ENCODE data around the gene KCTD16.
A peak's percentile ranks its signal among the peaks of the same experiment; 100 is the strongest.

The KCTD16 gene

GRCh38 chr5:144207875-144208444 lies 37.3 kb downstream of the KCTD16 start:
- no peak for DNase-seq (ENCODE audit: low spot score)

- no peak for DNase-seq (ENCODE audit: low spot score)
Measured at GRCh38 chr5:144209361-144209760, 38.7 kb downstream of the KCTD16 start.

GRCh38 chr5:144210655-144211054 lies 40.0 kb downstream of the KCTD16 start:
- DNase-seq (ENCODE audit: low spot score): no peak

- DNase-seq (ENCODE audit: low spot score): no peak
Measured at GRCh38 chr5:144219869-144220268, 49.2 kb downstream of the KCTD16 start.

- no peak for DNase-seq (ENCODE audit: low spot score)
Measured at GRCh38 chr5:144227363-144227999, 56.8 kb downstream of the KCTD16 start.

GRCh38 chr5:144230806-144231205 lies 60.1 kb downstream of the KCTD16 start:
- no peak for DNase-seq (ENCODE audit: low spot score)

GRCh38 chr5:144232285-144232684 lies 61.6 kb downstream of the KCTD16 start:
- DNase-seq (ENCODE audit: low spot score): no peak

GRCh38 chr5:144236499-144236898 lies 65.8 kb downstream of the KCTD16 start:
- no peak for DNase-seq (ENCODE audit: low spot score)

GRCh38 chr5:144237851-144238250 lies 67.2 kb downstream of the KCTD16 start:
- peak; percentile 18 for DNase-seq (ENCODE audit: low spot score)

- no peak for DNase-seq (ENCODE audit: low spot score)
Measured at GRCh38 chr5:144247131-144247530, 76.5 kb downstream of the KCTD16 start.

- DNase-seq (ENCODE audit: low spot score): no peak
Measured at GRCh38 chr5:144248015-144248414, 77.3 kb downstream of the KCTD16 start.

GRCh38 chr5:144249755-144250464 lies 79.2 kb downstream of the KCTD16 start:
- no peak for DNase-seq (ENCODE audit: low spot score)

- DNase-seq (ENCODE audit: low spot score): no peak
Measured at GRCh38 chr5:144254552-144254951, 83.9 kb downstream of the KCTD16 start.

- DNase-seq (ENCODE audit: low spot score): no peak
Measured at GRCh38 chr5:144260121-144260520, 89.4 kb downstream of the KCTD16 start.

- no peak for DNase-seq (ENCODE audit: low spot score)
Measured at GRCh38 chr5:144265643-144266247, 95.1 kb downstream of the KCTD16 start.

GRCh38 chr5:144267961-144268513 lies 97.4 kb downstream of the KCTD16 start:
- DNase-seq (ENCODE audit: low spot score): no peak

- DNase-seq (ENCODE audit: low spot score): no peak
Measured at GRCh38 chr5:144273232-144274027, 102.8 kb downstream of the KCTD16 start.

GRCh38 chr5:144275329-144275728 lies 104.7 kb downstream of the KCTD16 start:
- peak; percentile 5 for DNase-seq (ENCODE audit: low spot score)

- DNase-seq (ENCODE audit: low spot score): no peak
Measured at GRCh38 chr5:144276034-144276822, 105.6 kb downstream of the KCTD16 start.

- no peak for DNase-seq (ENCODE audit: low spot score)
Measured at GRCh38 chr5:144281784-144282183, 111.1 kb downstream of the KCTD16 start.

GRCh38 chr5:144284036-144284435 lies 113.4 kb downstream of the KCTD16 start:
- DNase-seq (ENCODE audit: low spot score): no peak

Data from globus pallidus (tissue), 1 donor.